ENCODE results near the gene DOLPP1.
"Not testable (repeated sequence)": the region's sequence is repeated elsewhere in the genome, so short reads cannot be mapped to it uniquely, and the experiment has no call there.

The DOLPP1 gene

GRCh38 chr9:129111528-129112151 lies 30.7 kb downstream of the DOLPP1 start:
- DNase-seq (ENCODE audit: low spot score): peak; percentile 60

DNA sequence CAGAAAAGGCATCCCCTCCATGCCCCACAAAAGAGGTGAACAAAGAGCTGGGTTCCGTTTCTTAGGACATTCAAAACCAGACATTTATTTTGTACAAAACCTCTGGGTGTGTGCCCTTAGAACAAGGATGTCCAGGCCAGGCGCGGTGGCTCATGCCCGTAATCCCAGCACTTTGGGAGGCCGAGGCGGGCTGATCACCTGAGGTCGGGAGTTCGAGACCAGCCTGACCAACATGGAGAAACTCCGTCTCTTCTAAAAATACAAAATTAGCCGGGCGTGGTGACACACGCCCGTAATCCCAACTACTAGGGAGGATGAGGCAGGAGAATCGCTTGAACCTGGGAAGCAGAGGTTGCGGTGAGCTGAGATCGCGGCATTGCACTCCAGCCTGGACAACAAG lies 31.6 kb downstream of the DOLPP1 start:
- not testable (repeated sequence) for DNase-seq (ENCODE audit: low spot score)

DNA sequence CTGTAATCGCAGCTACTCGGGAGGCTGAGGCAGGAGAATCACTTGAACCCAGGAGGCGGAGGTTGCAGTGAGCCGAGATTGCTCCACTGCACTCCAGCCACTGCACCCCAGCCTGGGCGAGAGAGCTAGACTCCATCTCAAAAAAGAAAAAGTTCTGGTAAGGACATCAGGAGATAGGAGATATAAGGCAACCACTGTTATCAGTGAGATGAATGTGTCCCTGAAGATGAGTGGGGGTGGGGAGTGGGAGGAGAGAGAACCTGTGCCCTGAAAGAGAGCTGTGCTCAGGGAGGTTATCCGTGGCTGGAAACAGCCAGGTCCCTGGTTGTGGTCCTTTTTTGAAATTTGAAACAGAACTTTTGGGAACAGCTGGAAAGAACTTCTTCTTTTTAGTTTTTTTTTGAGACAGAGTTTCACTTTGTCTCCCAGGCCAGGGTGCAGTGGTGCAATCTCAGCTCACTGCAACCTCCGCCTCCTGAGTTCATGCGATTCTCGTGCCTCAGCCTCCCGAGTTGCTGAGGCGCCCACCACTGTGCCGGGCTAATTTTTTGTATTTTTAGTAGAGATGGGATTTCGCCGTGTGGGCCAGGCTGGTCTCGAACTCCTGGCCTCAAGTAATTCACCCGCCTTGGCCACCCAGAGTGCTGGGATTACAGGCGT lies 32.9 kb downstream of the DOLPP1 start:
- no peak for DNase-seq (ENCODE audit: low spot score)

DNA sequence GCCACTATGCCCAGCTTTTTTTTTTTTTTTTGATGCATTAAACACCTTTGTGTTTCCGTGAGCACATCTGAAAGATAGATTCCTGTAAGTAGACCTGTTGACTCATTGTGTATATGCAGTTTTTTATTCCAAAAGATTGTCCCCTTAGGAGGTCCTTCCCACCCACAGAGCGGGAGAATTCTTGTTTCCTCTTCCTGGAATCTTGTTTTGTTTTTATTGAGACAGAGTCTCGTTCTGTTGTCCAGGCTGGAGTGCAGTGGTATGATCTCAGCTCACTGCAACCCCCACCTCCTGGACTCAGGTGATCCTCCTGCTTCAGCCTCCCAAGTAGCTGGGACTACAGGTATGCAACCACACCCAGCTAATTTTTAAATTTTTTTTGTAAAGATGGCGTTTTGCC lies 37.9 kb downstream of the DOLPP1 start:
- DNase-seq (ENCODE audit: low spot score): no peak

- DNase-seq (ENCODE audit: low spot score): no peak
These were observed 40.6 kb downstream of the DOLPP1 start for GRCh38 chr9:129121483-129121882.

DNA sequence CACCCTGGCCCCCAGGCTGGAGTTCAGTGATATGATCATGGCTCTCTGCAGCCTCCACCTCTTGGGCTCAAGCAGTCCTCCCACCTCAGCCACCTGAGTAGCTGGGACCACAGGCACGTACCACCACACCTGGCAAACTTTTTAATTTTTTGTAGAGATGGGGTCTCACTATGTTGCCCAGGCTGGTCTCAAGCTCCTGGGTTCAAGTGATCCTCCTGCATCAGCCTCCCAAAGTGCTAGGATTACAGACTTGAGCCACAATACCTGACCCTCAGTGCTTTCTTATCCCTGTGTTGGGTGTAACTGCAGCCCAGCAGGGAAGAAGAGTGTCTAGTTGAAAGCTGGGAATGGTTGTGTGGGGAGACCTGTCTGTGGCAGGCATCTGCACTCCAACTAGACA lies 41.2 kb downstream of the DOLPP1 start:
- DNase-seq (ENCODE audit: low spot score): no peak

DNA sequence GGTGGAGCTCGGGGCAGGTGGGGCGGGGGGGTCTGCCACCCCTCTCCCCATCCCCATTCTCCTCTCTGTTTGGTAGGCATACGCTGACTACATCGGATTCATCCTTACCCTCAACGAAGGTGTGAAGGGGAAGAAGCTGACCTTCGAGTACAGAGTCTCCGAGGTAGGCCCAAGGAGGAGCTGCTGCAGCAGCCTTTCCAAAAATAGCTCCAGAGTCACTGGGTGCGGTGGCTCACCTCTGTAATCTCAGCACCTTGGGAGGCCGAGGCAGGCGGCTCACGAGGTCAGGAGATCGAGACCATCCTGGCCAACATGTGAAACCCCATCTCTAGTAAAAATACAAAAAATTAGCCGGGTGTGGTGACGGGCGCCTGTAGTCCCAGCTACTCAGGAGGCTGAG lies 42.1 kb downstream of the DOLPP1 start:
- not testable (repeated sequence) for DNase-seq (ENCODE audit: low spot score)

DNA sequence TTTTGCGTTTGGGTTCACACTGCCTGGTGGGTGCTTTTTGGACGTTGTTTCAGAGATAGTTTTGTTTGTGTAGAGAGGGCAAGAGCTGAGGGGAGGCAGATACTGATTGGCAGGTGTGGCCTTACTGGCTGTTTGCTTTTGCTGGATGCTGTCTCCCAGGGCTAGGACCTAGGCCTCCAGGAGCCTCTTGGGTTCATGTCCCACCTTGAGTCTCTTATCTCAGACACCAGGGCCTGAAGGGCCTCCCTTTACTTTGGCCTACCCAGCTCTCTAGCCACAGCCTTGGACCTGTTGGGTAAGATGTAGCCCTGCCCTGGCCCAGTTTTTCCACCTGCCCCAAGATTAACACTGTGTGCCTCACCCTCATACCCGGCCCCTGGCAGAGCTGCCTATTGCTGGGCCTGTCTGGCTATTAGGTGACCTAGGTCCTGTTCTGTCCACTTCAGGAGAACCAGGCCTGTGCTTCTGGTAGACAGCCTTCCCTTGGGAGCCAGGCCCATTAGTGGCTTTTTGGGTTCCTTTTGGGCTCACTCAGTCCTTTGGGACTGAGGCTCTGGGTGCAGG lies 43.7 kb downstream of the DOLPP1 start:
- no peak for DNase-seq (ENCODE audit: low spot score)

DNA sequence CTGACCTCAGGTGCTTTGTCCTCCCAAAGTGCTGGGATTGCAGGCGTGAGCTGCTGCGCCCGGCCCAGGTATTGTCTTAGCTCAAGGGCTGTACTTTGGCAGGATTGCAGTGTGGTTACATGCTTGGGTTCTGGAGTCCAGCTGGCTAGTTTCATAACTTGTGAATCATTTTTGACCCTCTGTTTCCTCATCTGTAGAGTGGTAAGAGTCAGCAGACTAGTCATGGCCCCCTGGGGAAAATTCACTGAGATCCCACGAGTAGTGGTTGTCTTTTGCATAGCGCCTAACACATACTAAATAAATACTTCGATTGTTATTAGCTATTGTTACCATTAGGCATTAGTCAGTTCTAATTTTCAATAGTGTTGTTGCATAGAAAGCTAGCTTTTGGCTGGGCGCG lies 44.6 kb downstream of the DOLPP1 start:
- no peak for DNase-seq (ENCODE audit: low spot score)

- DNase-seq (ENCODE audit: low spot score): no peak
These were observed 46.1 kb downstream of the DOLPP1 start for GRCh38 chr9:129126749-129127618.

DNA sequence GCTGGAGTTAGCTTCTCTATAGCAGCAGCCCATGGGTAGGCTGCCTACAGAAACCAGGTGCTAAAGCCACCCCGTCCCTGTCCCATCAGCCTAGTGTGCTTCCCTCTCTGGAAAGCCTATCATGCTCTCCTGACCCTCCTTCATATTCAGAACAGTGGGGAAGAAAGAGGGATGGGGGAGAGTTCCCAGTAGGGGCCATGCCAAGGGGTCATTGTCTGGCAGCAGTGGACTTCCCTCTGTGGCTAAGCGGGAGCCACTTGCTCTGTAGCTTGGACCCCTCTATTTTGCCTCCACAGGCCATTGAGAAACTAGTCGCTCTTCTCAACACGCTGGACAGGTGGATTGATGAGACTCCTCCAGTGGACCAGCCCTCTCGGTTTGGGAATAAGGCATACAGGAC lies 47.8 kb downstream of the DOLPP1 start:
- DNase-seq (ENCODE audit: low spot score): no peak

DNA sequence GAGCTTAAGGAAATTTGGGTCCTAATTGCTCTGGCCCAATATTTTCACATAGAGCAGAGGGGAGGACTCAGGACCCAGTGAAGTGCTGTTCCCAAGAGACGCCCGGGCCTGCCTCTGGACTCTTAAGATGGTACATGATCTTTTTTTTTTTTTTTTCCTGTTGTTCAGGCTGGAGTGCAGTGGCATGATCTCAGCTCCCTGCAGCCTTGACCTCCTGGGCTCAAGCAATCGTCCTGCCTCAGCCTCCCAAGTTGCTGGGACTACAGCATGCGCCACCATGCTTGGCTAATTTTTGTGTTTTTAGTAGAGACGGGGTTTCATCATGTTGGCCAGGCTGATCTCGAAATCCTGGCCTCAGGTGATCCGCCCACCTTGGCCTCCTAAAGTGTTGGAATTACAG lies 49.4 kb downstream of the DOLPP1 start:
- DNase-seq (ENCODE audit: low spot score): not testable (repeated sequence)

- DNase-seq (ENCODE audit: low spot score): no peak
These were observed 49.9 kb downstream of the DOLPP1 start for GRCh38 chr9:129130791-129131190.

GRCh38 chr9:129131300-129132145 lies 50.6 kb downstream of the DOLPP1 start:
- peak; percentile 90 for DNase-seq (ENCODE audit: low spot score)

DNA sequence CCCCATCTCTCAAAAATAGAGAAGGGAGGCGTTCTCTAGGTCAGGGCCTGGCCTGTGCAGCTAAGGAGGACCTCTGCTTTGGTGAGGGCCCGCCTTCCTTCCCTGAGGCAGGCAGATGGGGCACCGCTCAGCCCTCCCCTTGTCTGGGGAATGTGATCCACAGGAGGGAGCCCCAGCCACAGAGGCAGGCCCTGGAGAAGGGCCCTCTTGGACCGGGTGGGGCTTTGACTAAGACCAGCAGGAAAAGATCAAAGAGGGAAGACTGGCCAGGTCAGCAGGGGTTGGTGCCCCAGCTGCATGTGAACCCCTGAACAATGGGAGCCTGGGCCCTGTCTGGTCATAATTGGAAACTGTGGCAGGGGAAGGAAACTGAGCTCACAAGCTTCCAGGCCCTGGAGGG lies 52.2 kb downstream of the DOLPP1 start:
- DNase-seq (ENCODE audit: low spot score): no peak

DNA sequence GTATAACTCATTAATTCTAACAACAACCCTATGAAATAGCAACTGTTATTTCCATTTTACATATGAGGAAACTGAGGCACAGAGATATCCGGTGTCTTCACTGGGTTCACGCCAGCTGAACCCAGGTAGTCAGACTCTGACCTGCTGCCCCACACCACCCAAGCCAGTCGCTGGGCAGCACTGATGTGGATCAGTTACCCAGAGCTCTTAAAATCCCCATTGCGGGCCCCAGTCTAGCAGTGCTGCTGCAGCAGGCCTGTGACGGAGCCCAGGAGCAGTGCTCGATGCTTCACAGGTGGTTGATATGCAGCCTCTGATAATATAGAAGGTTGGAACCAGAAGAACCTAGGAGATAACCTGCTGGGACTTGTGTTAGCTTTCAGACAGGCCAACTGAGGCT lies 54.6 kb downstream of the DOLPP1 start:
- no peak for DNase-seq (ENCODE audit: low spot score)

DNA sequence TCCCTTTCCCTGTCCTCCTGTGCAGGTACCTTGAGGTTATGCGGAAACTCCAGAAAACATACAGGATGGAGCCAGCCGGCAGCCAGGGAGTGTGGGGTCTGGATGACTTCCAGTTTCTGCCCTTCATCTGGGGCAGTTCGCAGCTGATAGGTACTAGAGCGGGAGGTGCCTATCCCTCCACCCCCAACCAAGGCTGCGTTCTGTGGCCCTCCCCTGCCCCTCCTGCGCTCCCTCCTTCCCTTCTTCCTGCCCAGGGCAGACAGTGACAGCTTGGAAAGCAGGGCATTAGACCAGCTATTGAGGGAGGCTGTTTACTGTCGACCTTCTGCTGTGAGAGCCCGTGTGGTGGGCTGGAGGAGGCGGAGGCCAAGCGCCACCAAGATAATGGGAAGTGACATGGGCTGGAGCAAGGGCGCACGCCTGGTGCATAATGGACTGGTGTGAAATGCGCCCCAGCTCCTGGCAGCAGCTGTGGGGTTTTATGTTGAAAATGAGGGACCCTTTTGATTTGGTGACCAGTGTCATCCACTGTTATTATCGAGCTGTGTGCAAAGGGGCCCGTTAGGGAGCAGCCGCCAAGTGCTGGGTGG lies 55.6 kb downstream of the DOLPP1 start:
- no peak for DNase-seq (ENCODE audit: low spot score)

DNA sequence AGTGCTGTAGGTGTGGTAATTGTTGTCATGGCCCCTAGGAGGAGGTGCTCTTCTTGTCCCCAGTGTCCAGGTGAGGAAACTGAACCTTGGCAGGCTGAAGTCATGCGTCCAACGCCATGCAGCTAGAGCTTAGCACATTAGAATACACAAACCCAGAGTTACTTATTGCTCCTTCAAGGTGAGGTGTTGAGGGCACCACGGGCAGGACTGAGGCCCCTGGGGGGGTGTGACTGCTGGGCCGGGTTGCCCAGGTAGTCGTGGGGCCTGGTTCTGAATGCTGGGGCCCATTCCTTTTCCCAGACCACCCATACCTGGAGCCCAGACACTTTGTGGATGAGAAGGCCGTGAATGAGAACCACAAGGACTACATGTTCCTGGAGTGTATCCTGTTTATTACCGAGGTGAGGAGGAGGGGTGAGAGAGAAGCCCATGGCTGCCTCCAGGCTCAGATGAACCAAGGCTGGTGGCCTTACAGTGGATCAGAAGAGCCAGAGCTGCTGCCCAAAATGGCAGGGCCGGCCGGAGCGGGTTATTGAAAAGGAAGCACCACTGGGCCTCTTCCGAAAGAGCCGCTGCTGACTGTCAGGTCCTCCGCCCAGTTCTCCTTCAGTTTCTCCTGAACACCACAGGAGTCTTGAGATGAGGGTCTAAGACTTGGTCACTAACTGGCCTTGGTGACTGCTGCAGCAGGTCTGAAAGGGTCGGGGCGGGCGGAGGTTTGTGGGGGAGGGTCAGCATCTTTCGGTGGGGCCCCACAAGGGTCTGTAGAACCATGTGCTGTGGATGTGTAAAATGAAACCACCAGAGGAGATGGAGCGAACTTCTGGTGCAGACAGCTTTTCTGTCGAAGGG lies 56.6 kb downstream of the DOLPP1 start:
- no peak for DNase-seq (ENCODE audit: low spot score)

GRCh38 chr9:129138144-129138462 lies 57.2 kb downstream of the DOLPP1 start:
- DNase-seq (ENCODE audit: low spot score): no peak

GRCh38 chr9:129138476-129139232 lies 57.7 kb downstream of the DOLPP1 start:
- DNase-seq (ENCODE audit: low spot score): no peak

All from HuH-7 (cell line).